Loucy (cell line): ENCODE data around the gene FLCN.

Experiments
- EZH2phosphoT487 ChIP-seq: fragments of 200-600 bp; IDR thresholded peaks from 2 replicates; pipeline ENCODE4 v1.6.1; 2018; ENCODE audit warnings: antibody characterized with exemption, mild to moderate bottlenecking, moderate library complexity, borderline replicate concordance
- TF ChIP-seq, protein P1 (sequence below): fragments of 200-600 bp; sonication (generic); conservative IDR thresholded peaks from 2 replicates; pipeline ENCODE4 v1.5.1; 2014; ENCODE audit warnings: mild to moderate bottlenecking, antibody characterized with exemption, low read length

GRCh38 chr17:17224137-17224536, 12.8 kb downstream of the FLCN start:
- no peak for TF ChIP-seq EZH2phosphoT487
- TF ChIP-seq, protein P1, sequence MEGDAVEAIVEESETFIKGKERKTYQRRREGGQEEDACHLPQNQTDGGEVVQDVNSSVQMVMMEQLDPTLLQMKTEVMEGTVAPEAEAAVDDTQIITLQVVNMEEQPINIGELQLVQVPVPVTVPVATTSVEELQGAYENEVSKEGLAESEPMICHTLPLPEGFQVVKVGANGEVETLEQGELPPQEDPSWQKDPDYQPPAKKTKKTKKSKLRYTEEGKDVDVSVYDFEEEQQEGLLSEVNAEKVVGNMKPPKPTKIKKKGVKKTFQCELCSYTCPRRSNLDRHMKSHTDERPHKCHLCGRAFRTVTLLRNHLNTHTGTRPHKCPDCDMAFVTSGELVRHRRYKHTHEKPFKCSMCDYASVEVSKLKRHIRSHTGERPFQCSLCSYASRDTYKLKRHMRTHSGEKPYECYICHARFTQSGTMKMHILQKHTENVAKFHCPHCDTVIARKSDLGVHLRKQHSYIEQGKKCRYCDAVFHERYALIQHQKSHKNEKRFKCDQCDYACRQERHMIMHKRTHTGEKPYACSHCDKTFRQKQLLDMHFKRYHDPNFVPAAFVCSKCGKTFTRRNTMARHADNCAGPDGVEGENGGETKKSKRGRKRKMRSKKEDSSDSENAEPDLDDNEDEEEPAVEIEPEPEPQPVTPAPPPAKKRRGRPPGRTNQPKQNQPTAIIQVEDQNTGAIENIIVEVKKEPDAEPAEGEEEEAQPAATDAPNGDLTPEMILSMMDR = no peak
